ENCODE results near the gene NTF3.

The NTF3 gene

GRCh38 chr12:5403411-5403810 is 28.5 kb upstream of the NTF3 start:
- TF ChIP-seq MYC (IDR thresholded peaks at IDR 0.05; ENCODE audit: low read depth, low read length) (no peak), MAX (IDR thresholded peaks at IDR 0.05; ENCODE audit: low read depth, low read length) (no peak), CTCF (IDR thresholded peaks at IDR 0.05; ENCODE audit: low read depth, low read length) (no peak)
- DNase-seq (ENCODE audit: low read depth), result no peak
- no peak overlapping the region for H3K4me3 ChIP-seq (ENCODE audit: low read depth, low read length)

GRCh38 chr12:5407034-5407856 is 24.7 kb upstream of the NTF3 start:
- DNase-seq (ENCODE audit: low read depth), result no peak
- H3K4me3 ChIP-seq (ENCODE audit: low read depth, low read length), result no peak overlapping the region
- TF ChIP-seq MAX (IDR thresholded peaks at IDR 0.05; ENCODE audit: low read depth, low read length), result no peak
- TF ChIP-seq POLR2A (IDR thresholded peaks at IDR 0.05; ENCODE audit: extremely low read depth, insufficient read length), result no peak

GRCh38 chr12:5409619-5410018 is 22.3 kb upstream of the NTF3 start:
- no peak for TF ChIP-seq MAX (IDR thresholded peaks at IDR 0.05; ENCODE audit: low read depth, low read length)
- TF ChIP-seq MYC (IDR thresholded peaks at IDR 0.05; ENCODE audit: low read depth, low read length), result no peak
- no peak for TF ChIP-seq POLR2A (IDR thresholded peaks at IDR 0.05; ENCODE audit: extremely low read depth, insufficient read length)
- no peak for TF ChIP-seq CTCF (IDR thresholded peaks at IDR 0.05; ENCODE audit: low read depth, low read length)
- no peak for DNase-seq (ENCODE audit: low read depth)
- H3K4me3 ChIP-seq (ENCODE audit: low read depth, low read length), result no peak overlapping the region

GRCh38 chr12:5416571-5416970 is 15.3 kb upstream of the NTF3 start:
- TF ChIP-seq CTCF (IDR thresholded peaks at IDR 0.05; ENCODE audit: low read depth, low read length) (no peak), MAX (IDR thresholded peaks at IDR 0.05; ENCODE audit: low read depth, low read length) (no peak), MYC (IDR thresholded peaks at IDR 0.05; ENCODE audit: low read depth, low read length) (no peak), POLR2A (IDR thresholded peaks at IDR 0.05; ENCODE audit: extremely low read depth, insufficient read length) (no peak)
- DNase-seq (ENCODE audit: low read depth), result no peak
- no peak overlapping the region for H3K4me3 ChIP-seq (ENCODE audit: low read depth, low read length)

GRCh38 chr12:5417500-5417899 is 14.4 kb upstream of the NTF3 start:
- no peak for TF ChIP-seq MYC (IDR thresholded peaks at IDR 0.05; ENCODE audit: low read depth, low read length)
- no peak for TF ChIP-seq MAX (IDR thresholded peaks at IDR 0.05; ENCODE audit: low read depth, low read length)
- no peak for TF ChIP-seq CTCF (IDR thresholded peaks at IDR 0.05; ENCODE audit: low read depth, low read length)
- TF ChIP-seq POLR2A (IDR thresholded peaks at IDR 0.05; ENCODE audit: extremely low read depth, insufficient read length), result no peak
- H3K4me3 ChIP-seq (ENCODE audit: low read depth, low read length), result no peak overlapping the region
- DNase-seq (ENCODE audit: low read depth), result no peak

- H3K4me3 ChIP-seq (ENCODE audit: low read depth, low read length), result no peak overlapping the region
- DNase-seq (ENCODE audit: low read depth), result peak; percentile 16
- peak; percentile 28 for TF ChIP-seq CTCF (IDR thresholded peaks at IDR 0.05; ENCODE audit: low read depth, low read length)
- no peak for TF ChIP-seq MYC (IDR thresholded peaks at IDR 0.05; ENCODE audit: low read depth, low read length)
These were observed 3.3 kb upstream of the NTF3 start for GRCh38 chr12:5428332-5429221.

Data from NB4 (cell line).